HG03432 (cell line): ENCODE data around the gene KRTAP10-2.
"Not testable (repeated sequence)": the region's sequence is repeated elsewhere in the genome, so short reads cannot be mapped to it uniquely, and the experiment has no call there.

Experiments used
- ATAC-seq: cut with Tn5 transposase; IDR thresholded peaks from one replicate; pipeline ENCODE4 v1.9.1; 2021; ENCODE audit warnings: mild to moderate bottlenecking, moderate library complexity; ENCODE audit not compliant: unreplicated experiment

KRTAP10-2 gene

GRCh38 chr21:44503006-44503889, 48.1 kb downstream of the KRTAP10-2 start:
- not testable (repeated sequence) for ATAC-seq

DNA sequence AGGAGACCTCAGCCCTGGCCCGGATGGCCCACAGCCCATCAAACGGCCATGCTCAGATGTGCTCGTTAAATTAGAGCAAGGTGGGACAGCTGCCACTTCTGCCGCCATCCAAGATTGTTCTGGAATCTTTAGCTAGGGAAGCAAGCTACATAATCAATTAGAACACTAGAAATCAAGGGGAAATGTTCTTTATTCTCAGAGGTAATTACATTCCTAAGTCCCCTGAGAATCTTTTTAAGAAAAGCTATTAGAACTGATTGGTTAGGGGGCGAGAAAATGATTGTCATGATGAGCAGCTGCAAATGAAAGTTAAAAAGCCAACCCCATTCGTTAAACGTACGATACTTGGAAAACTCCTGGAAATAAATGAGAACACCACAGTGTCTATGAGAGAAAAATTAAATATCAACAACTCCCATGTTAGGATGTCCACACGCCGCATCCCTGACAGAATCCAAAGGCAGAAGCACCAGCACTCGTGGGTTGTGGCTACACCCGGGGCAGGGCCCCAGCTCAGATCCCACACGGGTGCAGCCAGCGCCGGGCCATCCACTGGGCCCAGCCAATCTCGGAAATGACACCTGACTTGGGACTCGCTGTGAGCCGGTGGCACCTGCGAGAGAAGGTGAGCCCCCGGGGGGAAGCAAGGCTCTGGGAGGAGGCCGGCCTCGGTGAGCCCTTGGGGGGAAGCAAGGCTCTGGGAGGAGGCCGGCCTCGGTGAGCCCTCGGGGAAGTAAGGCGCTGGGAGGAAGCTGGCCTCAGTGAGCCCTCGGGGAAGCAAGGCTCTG, 48.9 kb downstream of the KRTAP10-2 start:
- no peak for ATAC-seq
